GM18505 (cell line): ENCODE data around the gene SCCPDH.
A peak's percentile ranks its signal among the peaks of the same experiment; 100 is the strongest.

ENCODE experiments used
- ATAC-seq: cut with Tn5 transposase; IDR thresholded peaks from one replicate; pipeline ENCODE4 v1.9.1; 2021; ENCODE audit not compliant: unreplicated experiment
- POLR2A ChIP-seq: IDR thresholded peaks from 4 replicates; pipeline ENCODE4 v1.6.1; 2011; ENCODE audit warnings: borderline replicate concordance; ENCODE audit not compliant: insufficient read depth, insufficient read length; ENCODE audit errors: extremely low read depth

Gene SCCPDH

DNA sequence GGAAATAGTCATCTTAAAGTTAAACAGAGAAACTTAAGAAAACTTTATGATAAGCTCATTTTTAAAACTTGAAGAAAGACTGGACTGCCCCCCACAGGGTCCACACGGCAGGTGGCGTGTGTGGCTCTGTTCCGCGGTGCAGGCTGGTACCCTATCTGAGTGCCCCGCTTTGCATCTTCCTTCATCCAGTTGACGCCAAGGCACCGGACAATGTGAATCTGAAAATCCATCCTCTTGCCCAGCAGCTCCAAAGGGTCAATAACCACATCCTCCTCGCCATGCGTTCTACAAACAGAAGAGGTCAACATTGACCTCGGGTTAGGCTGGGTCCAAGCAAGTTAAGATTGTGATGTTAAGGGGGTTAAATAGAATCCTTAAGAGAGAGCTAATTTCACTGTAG lies 54.5 kb downstream of the SCCPDH start:
- TF ChIP-seq POLR2A = no peak
- no peak for ATAC-seq

DNA sequence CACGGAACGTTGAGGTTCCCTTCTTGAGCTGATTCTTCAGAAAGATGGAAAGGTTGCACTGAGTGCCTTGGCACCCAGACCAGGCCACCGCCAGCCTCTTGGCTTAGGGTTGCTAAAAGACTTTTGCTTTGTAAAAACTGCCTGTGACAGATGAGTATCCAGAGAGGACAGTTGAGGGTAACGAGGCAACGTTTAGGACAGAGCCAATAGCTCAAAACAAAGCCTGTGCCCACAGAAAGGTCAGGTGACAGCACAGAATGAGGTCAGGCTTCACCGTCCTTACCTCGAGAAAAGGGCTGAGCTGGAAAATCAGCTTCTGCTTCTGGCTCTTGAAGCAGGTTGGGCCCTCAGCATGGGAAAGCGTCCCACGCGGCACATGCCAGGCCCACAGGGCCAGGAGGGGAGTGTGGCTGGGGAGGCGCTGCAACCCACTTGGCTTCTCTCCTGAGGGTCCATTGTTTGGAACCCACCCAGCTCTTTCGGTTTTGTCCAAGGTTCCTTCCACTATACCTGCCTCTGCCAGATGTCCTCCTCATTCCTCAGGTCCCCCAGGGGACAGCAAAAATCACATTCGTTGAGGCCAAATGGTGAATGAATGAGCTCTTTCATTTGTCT lies 55.5 kb downstream of the SCCPDH start:
- no peak for TF ChIP-seq POLR2A
- ATAC-seq = no peak

GRCh38 chr1:246780264-246780663 lies 56.1 kb downstream of the SCCPDH start:
- ATAC-seq = no peak
- no peak for TF ChIP-seq POLR2A

DNA sequence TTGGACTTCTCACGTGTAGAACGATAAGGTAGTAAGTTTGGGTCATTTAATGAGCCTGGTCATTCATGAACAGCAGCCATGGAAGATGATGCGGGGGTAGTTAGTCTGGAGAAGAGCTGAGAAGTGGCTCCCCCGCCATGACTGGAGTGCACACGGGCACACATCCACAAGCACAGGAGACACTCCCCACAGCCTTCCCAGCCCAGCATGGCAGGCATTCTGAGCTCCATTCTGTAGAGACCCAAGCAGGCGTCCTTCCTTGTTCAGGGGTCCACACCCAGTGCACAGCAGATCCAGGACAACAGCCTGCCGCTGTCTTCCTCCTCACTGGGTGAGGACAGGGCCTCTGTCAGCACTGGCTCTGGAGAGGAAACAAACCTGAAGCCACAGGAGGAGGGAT lies 57.0 kb downstream of the SCCPDH start:
- no peak for ATAC-seq
- TF ChIP-seq POLR2A = no peak

- ATAC-seq = peak; percentile 65
- no peak for TF ChIP-seq POLR2A
These were observed 58.1 kb downstream of the SCCPDH start for GRCh38 chr1:246782120-246782900.

- no peak for TF ChIP-seq POLR2A
- ATAC-seq = peak; percentile 46
These were observed 60.6 kb downstream of the SCCPDH start for GRCh38 chr1:246784621-246785493.

GRCh38 chr1:246785494-246786111 lies 61.4 kb downstream of the SCCPDH start:
- no peak for ATAC-seq
- TF ChIP-seq POLR2A = no peak

- no peak for ATAC-seq
- TF ChIP-seq POLR2A = no peak
These were observed 62.5 kb downstream of the SCCPDH start for GRCh38 chr1:246786606-246787238.

DNA sequence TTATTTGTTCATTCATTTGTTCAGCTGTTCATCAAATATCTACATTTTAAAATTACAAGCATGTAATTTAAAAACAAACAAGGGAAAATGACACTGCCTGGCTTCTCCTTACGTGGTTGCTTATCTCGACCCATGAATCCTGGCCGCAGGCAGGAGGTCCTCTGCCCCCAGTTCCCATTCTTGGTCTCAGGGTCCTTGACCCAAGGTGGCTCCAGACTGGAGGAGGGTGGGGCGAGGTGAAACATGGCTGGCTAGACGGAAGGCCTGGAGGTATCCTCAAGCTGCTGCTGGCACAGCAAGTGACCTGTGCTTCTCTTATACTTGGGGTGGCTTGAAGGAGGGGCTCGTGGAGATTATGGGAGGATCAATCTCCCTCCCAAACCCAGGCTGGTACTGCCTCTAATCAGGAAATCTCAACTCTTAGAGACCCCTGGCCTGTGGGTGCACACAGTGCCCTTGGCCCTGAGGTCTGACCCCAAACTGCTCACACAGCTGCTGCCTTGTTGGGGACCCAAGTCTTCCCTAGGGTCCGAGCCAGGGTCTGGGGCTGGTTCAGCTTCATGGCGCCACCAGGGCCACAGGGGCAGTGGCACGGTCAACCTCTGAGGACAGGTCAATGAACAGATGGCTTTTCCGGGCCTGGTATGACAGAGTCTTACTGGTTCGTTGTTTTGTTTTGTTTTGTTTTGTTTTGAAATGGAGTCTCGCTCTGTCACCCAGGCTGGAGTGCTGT lies 63.7 kb downstream of the SCCPDH start:
- ATAC-seq = no peak
- no peak for TF ChIP-seq POLR2A

GRCh38 chr1:246788895-246789338 lies 64.7 kb downstream of the SCCPDH start:
- TF ChIP-seq POLR2A = no peak
- ATAC-seq = no peak

- TF ChIP-seq POLR2A = no peak
- ATAC-seq = no peak
These were observed 65.5 kb downstream of the SCCPDH start for GRCh38 chr1:246789454-246790339.

- ATAC-seq = no peak
- no peak for TF ChIP-seq POLR2A
These were observed 66.2 kb downstream of the SCCPDH start for GRCh38 chr1:246790364-246790763.

DNA sequence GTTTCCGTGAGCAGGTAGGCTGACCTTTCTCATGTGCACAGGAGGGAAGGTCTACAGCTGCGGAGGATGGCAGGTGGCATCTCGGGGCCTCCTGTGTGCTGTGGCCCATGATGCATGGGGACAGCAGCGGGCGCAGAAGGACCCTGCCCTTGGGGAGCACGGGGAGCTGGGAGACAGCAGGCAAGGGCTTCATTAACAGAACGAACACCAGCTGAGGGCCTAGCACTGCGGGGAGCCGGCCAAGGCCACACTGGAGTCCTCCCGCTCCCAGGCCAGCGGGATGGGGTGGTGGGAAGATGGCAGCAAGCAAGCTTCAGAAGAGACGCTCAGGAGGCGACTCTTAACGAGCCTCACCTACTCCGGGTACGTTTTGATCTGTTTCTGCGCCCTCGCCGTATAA lies 66.6 kb downstream of the SCCPDH start:
- no peak for ATAC-seq
- no peak for TF ChIP-seq POLR2A
